Astrocyte (in vitro differentiated cells and primary cell): ENCODE measurements around the gene CCDC60.

Experiments used
- CTCF ChIP-seq: IDR thresholded peaks from 2 replicates; pipeline ENCODE4 v1.5.1; 2011; ENCODE audit warnings: low read depth, mild to moderate bottlenecking, inconsistent platforms, low read length, moderate library complexity; ENCODE audit not compliant: insufficient read depth
- EZH2 ChIP-seq: IDR thresholded peaks from 2 replicates; pipeline ENCODE4 v1.6.1; 2012; ENCODE audit warnings: mild to moderate bottlenecking, low read length, inconsistent platforms; ENCODE audit not compliant: insufficient read depth

GRCh38 chr12:119341988-119342387 is 7.5 kb downstream of the CCDC60 start:
- TF ChIP-seq CTCF (no peak), EZH2 (no peak)
